Endothelial cell of umbilical vein (primary cell): ENCODE results near the gene TMEM208. TPM values are rescaled to one million over a fixed set of nuclear protein-coding genes. Genes with fewer than 3 reads are reported as not detected.

Source experiments
- BruUV-seq: library from RNA; stranded (reverse); fragments of 400-500 nt; replicated peaks from 2 replicates; lab custom pipeline; 2021; lab: Mats Ljungman, UMichigan
- CTCF ChIA-PET: fragments of 300-600, 350-600 bp; sonication (Branson Sonifier 250); formaldehyde crosslinking; loops from one replicate; lab custom pipeline; 2021; ENCODE audit warnings: antibody characterized with exemption, inconsistent platforms; lab: Charles Lee
- POLR2A ChIA-PET: fragments of 300-600, 350-600 bp; sonication (Branson Sonifier 250); formaldehyde crosslinking; loops from one replicate; lab custom pipeline; 2021; ENCODE audit warnings: antibody characterized with exemption, inconsistent platforms; lab: Charles Lee
- DNase-seq: peaks from one replicate; pipeline ENCODE4 v3.0.0-alpha.2; 2011; ENCODE audit warnings: low read depth, low spot score
- FAIRE-seq: peaks from 2 replicates; lab custom pipeline; 2011; peaks lifted over from hg19 to GRCh38; lab: Jason Lieb, UNC
- H2AFZ ChIP-seq: 2 replicates; pipeline ENCODE4 v1.6.0; 2012; ENCODE audit warnings: low read depth, low read length, control low read depth, inconsistent platforms
- H3K27ac ChIP-seq: 2 replicates; pipeline ENCODE4 v1.5.1; 2011; ENCODE audit warnings: low read depth, mild to moderate bottlenecking, control low read depth, low read length, moderate library complexity; ENCODE audit not compliant: insufficient read depth
- H3K27me3 ChIP-seq, 2 experiments: 2 replicates each; pipeline versions ENCODE4 v1.6.0 to v1.6.1; 2011; ENCODE audit warnings: low read length in 2 of 2, mixed read lengths in 1 of 2; ENCODE audit not compliant: control insufficient read depth in 2 of 2, insufficient read depth in 2 of 2
- H3K36me3 ChIP-seq, 2 experiments: 2 replicates in 1 of 2; 3 replicates in 1 of 2; pipeline ENCODE4 v1.5.1; 2011; ENCODE audit warnings: low read length in 2 of 2, mild to moderate bottlenecking in 1 of 2, moderate library complexity in 1 of 2; ENCODE audit not compliant: control insufficient read depth in 2 of 2, insufficient read depth in 2 of 2; ENCODE audit errors: extremely low read depth in 1 of 2
- H3K4me1 ChIP-seq: 3 replicates; pipeline ENCODE4 v1.5.1; 2011; ENCODE audit warnings: mild to moderate bottlenecking, low read length; ENCODE audit not compliant: control insufficient read depth, insufficient read depth; ENCODE audit errors: extremely low read depth
- H3K4me2 ChIP-seq: 2 replicates; pipeline ENCODE4 v1.6.1; 2011; ENCODE audit warnings: low read length, control low read depth, mixed read lengths; ENCODE audit not compliant: insufficient read depth
- H3K4me3 ChIP-seq, 3 experiments: fragments of 200-600 bp in 1 of 3; sonication (generic), shearing (Covaris generic) in 1 of 3; replicated peaks in 1 of 3; 2 replicates each; pipeline ENCODE4 v1.5.1; 2011 to 2016; ENCODE audit warnings: control low read depth in 3 of 3, low read length in 3 of 3, mild to moderate bottlenecking in 2 of 3, inconsistent platforms in 1 of 3, low read depth in 1 of 3, moderate library complexity in 1 of 3; ENCODE audit not compliant: insufficient read depth in 1 of 3
- H3K79me2 ChIP-seq: 2 replicates; pipeline ENCODE4 v1.6.0; 2012; ENCODE audit warnings: low read length, inconsistent platforms; ENCODE audit not compliant: control insufficient read depth, insufficient read depth
- H3K9ac ChIP-seq: replicated peaks from 2 replicates; pipeline ENCODE3; 2011; ENCODE audit warnings: low read length, control low read depth; ENCODE audit not compliant: insufficient read depth; ENCODE audit errors: extremely low read depth
- H3K9me1 ChIP-seq: replicated peaks from 3 replicates; pipeline ENCODE4 v1.6.0; 2011; ENCODE audit warnings: mild to moderate bottlenecking, low read length; ENCODE audit not compliant: control insufficient read depth, insufficient read depth; ENCODE audit errors: extremely low read depth
- H3K9me3 ChIP-seq: replicated peaks from 2 replicates; pipeline ENCODE4 v1.5.1; 2012; ENCODE audit warnings: low read length, inconsistent platforms; ENCODE audit not compliant: control insufficient read depth, insufficient read depth
- H4K20me1 ChIP-seq: replicated peaks from 2 replicates; pipeline ENCODE3; 2011; ENCODE audit warnings: mild to moderate bottlenecking, low read length; ENCODE audit not compliant: control insufficient read depth, insufficient read depth; ENCODE audit errors: extremely low read depth
- CTCF ChIP-seq, 2 donors: IDR thresholded peaks; 1 replicate in 1 of 2; 2 replicates in 1 of 2; pipeline ENCODE4 v1.5.1; 2011; ENCODE audit warnings: low read length in 2 of 2, mild to moderate bottlenecking in 2 of 2, moderate library complexity in 2 of 2, control low read depth in 1 of 2, inconsistent platforms in 1 of 2, low read depth in 1 of 2; ENCODE audit not compliant: insufficient read depth in 1 of 2; ENCODE audit errors: extremely low read depth in 1 of 2
- EZH2 ChIP-seq: IDR thresholded peaks from 2 replicates; pipeline ENCODE4 v1.6.1; 2012; ENCODE audit warnings: borderline replicate concordance, low read depth, mild to moderate bottlenecking, moderate library complexity, low read length, inconsistent platforms; ENCODE audit not compliant: severe bottlenecking
- FOS ChIP-seq: IDR thresholded peaks from 2 replicates; pipeline ENCODE4 v1.6.1; 2011; ENCODE audit warnings: mild to moderate bottlenecking, low read length, moderate library complexity, borderline replicate concordance; ENCODE audit not compliant: insufficient read depth
- JUN ChIP-seq: IDR thresholded peaks from 2 replicates; pipeline ENCODE4 v1.6.1; 2011; ENCODE audit warnings: borderline replicate concordance, low read depth; ENCODE audit not compliant: insufficient read length, insufficient read depth
- MYC ChIP-seq: IDR thresholded peaks from one replicate; pipeline ENCODE4 v1.6.1; 2011; ENCODE audit warnings: mild to moderate bottlenecking, low read depth, low read length
- POLR2AphosphoS5 ChIP-seq: IDR thresholded peaks from 2 replicates; pipeline ENCODE4 v1.6.1; 2012; ENCODE audit warnings: low read depth, mild to moderate bottlenecking, control low read depth, low read length, moderate library complexity; ENCODE audit not compliant: insufficient read depth
- dilution Hi-C: fragments of 300-500 bp; cut with MboI; formaldehyde crosslinking; loops from one replicate; pipeline ENCODE4 v1.15.0; 2019; ENCODE audit warnings: low sequenced_read_pairs; ENCODE audit not compliant: extremely low pct_ligation_motif_present
- intact Hi-C: fragments of 100-400 bp; cut with micrococcal nuclease; formaldehyde crosslinking; loops from one replicate; pipeline ENCODE4 v1.10.0; 2022
- polyA plus RNA-seq, 4 experiments: library from polyadenylated mRNA; depleted of rRNA in 3 of 4; stranded (reverse) in 3 of 4; unstranded in 1 of 4; fragments of >200 nt; gene quantifications; 2 replicates each; pipeline versions ENCODE4 v1.2.1 to v1.2.3, GENCODE V29; 2011 to 2012; ENCODE audit warnings: missing spikeins in 1 of 4
- total RNA-seq: library from RNA; stranded (reverse); gene quantifications from 2 replicates; pipeline ENCODE4 v1.2.3, GENCODE V29; 2021
- TF ChIP-seq, protein P1 (sequence below): IDR thresholded peaks from 2 replicates; pipeline ENCODE4 v1.6.1; 2011; ENCODE audit not compliant: insufficient read depth, insufficient read length

The TMEM208 gene
- total and polyA plus RNA-seq, 2 donors (not counting 3 experiments of a cell fraction or from before 2014, with no cell fraction given): 35.3 to 94.0 TPM

DNA sequence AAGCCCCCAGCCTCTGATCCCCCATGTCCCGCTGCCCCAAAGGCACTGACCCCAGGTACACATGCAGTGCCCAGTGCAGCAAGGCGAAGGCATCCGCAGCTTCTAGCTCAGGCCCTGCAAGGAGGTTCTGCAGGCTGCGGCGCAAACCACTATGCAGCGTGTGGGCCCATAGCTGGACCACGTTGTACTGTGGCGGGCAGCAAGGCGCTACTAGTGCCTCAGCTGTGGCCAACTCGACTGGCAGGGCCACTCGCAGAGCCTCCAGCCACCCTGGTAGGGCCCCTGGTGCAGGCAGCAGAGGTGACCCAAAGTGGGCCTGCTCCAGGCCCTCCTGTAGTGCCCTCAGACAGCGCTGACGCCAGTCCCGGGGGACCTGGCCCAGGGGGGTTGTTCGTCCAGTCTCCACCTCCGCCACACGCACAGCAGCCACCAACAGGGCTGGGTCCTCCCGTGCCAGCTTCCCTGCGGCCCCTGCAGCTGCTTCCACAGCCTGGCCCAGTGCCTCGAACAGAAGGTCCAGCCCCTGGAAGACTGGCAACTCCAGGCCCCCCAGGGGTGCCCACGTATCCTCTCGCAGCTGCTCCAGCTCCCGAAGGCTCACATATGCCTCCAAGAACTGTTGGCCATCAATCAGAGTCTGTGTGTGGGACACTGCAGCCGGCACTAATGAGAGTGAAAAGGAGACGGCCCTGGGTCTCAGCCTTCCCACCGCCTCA lies 39.6 kb upstream of the TMEM208 start:
- ChIA-PET POLR2A (no interaction called here), CTCF (interaction anchor here (1.0 to 2.8 kb wide), 3 partner anchors 10 to 219 kb away, joined by 3 to 11 read pairs (median 5); no protein-coding TSS in a partner anchor)
- FAIRE-seq (no peak), DNase-seq (no peak)
- BruUV-seq: no TSS peak
- TF ChIP-seq POLR2AphosphoS5 (no peak), EZH2 (no peak), FOS (no peak), JUN (no peak), CTCF (IDR thresholded peaks at IDR 0.05; ENCODE audit: extremely low read depth in 1 of 2, insufficient read depth in 1 of 2, low read depth in 1 of 2, low read length in 2 of 2) (no peak), MYC (no peak)
- TF ChIP-seq, protein P1, sequence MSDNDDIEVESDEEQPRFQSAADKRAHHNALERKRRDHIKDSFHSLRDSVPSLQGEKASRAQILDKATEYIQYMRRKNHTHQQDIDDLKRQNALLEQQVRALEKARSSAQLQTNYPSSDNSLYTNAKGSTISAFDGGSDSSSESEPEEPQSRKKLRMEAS: no peak
- H2AFZ ChIP-seq: no peak overlapping the region
- H4K20me1 ChIP-seq: no peaks in the 10 kb centered on the region
- peaks cover 40% of the 10 kb centered on the region for H3K4me1 ChIP-seq
- no peak overlapping the region for H3K9ac ChIP-seq
- dilution Hi-C loops: no loop called here
- no peaks in the 10 kb centered on the region for H3K36me3 ChIP-seq
- intact Hi-C loops: no loop called here
- no peak overlapping the region for H3K4me3 ChIP-seq
- H3K9me3 ChIP-seq: no peaks in the 10 kb centered on the region
- H3K9me1 ChIP-seq: no peaks in the 10 kb centered on the region
- peaks cover 13% of the 10 kb centered on the region for H3K79me2 ChIP-seq
- no peak overlapping the region for H3K4me2 ChIP-seq
- no peaks in the 10 kb centered on the region for H3K27me3 ChIP-seq
- no peak overlapping the region for H3K27ac ChIP-seq
